IPS-NIHi7 (cell line): ENCODE results near the gene PLPPR5.
"Not testable (repeated sequence)": the region's sequence is repeated elsewhere in the genome, so short reads cannot be mapped to it uniquely, and the experiment has no call there.

Experiments used
- DNase-seq: peaks from one replicate; pipeline ENCODE4 v3.0.0; 2012; ENCODE audit warnings: mixed read lengths; ENCODE audit errors: extremely low spot score

The PLPPR5 gene, protein sequence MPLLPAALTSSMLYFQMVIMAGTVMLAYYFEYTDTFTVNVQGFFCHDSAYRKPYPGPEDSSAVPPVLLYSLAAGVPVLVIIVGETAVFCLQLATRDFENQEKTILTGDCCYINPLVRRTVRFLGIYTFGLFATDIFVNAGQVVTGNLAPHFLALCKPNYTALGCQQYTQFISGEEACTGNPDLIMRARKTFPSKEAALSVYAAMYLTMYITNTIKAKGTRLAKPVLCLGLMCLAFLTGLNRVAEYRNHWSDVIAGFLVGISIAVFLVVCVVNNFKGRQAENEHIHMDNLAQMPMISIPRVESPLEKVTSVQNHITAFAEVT

DNA sequence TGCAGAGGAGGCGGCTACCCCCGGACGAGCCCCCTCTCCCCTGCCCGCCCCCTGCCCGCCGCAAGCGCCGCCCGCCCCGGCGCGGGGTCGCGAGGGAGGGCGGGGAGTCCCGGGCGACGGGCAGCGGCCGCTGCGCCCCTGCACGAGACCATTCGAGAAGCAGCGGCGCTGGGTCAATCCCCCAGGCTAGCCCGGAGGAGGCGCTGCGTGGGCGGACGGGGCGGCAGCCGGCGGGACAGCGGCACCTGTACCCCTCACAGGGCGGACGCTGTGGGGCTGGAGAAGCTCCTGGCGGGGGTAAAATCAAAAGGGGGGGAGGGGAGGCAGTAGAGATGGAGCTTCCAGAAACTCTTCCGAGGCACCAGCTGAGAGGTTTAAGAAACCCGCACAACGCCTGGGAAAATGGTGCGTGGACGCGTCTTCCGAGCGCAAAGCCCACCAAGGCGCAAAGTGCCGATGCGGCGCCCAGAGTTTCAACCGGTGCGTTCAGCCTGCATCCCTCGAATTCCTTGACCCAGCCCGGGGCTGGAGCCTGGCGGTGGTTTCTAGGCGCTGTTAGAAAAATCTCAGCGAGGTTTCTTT, at the start of gene PLPPR5:
Gene PLPPR5, minus strand, starts transcription at position 1 of the 582 bp plus-strand sequence. CDS start 190 bp downstream, outside the sequence.
- peak; percentile 67 for DNase-seq

DNA sequence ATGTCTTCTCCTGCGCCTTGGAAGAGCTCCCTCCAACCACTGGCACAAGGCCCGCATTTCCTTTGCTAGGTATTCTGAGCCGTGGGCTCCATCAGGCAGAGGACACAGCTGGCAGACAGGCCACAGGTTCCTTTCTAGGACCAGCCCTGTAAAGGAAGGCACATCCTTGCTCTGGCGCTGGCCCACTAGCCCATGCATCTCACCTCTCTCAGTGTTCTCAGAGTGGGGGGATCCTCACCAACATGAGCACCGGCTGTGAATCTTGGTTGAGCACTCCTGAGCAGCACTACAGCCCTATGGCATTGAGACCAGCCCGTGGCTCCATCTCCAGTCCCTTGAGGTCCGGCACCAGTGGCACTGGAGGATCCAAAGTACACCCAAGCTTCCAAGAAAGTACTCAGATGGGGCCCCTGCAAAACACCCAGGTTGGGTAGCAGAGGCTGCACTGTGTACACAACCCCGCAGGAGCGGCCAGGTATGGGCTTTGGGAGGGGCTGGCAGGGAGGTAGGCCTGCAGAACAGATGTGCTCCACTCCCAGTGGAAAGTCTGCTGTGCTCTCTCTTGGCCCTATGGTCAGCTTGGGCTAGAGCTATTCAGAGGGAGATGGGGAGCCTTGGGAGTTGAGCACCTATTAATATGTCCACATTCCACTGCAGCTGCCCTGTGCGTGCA, 47.1 kb upstream of the PLPPR5 start:
- no peak for DNase-seq

- DNase-seq: no peak
Measured at GRCh38 chr1:99049745-99050144, 45.1 kb upstream of the PLPPR5 start.

DNA sequence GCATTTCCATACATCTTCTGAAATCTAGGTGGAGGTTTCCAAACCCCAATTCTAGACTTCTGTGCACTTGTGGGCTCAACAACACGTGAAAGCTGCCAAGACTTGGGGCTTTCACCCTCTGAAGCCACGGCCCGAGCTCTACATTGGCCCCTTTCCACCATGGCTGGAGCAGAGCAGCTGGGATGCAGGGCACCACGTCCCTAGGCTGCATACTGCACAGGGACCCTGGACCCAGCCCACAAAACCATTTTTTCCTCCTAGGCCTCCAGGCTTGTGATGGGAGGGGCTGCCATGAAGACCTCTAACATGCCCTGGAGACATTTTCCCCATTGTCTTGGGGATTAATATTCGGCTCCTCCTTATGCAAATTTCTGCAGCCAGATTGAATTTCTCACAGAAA, 32.1 kb upstream of the PLPPR5 start:
- DNase-seq: not testable (repeated sequence)

DNA sequence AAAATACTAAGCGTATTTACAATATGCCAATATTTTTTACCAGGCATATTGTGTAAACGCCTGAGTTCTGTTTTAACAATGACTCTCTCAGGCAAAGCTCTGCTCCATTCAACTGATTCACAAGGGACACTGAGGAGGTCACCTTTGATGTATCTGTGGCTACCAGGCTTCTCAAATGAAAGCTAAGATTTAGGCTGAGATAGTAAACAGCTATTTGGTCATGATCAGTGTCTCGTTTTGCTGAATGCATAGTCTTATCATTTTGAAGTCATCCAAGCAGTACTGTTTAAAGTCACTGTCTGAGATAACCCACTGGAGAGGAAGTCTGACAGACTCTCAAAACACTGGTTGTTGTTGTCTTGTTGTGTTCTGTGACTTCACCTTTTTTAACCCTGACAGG, 13.7 kb upstream of the PLPPR5 start:
- no peak for DNase-seq

GRCh38 chr1:99017655-99018054, 13.0 kb upstream of the PLPPR5 start:
- DNase-seq: no peak

- no peak for DNase-seq
Measured at GRCh38 chr1:99010679-99011078, 6.0 kb upstream of the PLPPR5 start.

- DNase-seq: no peak
Measured at GRCh38 chr1:99007366-99007765, 2.7 kb upstream of the PLPPR5 start.

DNA sequence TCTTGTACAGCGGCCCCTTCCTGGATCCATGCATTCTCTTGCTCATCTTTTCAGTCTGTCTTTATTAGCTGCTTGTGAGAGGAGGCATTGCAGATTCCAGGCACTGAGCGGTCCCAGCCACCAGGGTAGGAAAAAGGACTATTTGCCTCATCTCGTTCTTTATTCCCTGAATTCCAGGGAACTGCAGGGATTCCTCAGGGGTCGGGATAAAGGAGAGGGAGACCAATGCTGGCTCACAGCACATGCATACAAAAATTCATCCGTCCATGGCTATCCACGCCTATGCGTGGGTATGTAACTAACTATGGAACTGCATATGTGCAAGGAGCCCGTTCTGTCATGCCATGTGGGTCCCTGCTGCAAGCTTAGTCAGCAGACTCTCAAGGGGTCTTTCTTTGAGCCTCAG, 879 bp upstream of the PLPPR5 start:
- DNase-seq: peak; percentile 34

GRCh38 chr1:99004254-99004860, 304 bp downstream of the PLPPR5 start:
- no peak for DNase-seq

DNA sequence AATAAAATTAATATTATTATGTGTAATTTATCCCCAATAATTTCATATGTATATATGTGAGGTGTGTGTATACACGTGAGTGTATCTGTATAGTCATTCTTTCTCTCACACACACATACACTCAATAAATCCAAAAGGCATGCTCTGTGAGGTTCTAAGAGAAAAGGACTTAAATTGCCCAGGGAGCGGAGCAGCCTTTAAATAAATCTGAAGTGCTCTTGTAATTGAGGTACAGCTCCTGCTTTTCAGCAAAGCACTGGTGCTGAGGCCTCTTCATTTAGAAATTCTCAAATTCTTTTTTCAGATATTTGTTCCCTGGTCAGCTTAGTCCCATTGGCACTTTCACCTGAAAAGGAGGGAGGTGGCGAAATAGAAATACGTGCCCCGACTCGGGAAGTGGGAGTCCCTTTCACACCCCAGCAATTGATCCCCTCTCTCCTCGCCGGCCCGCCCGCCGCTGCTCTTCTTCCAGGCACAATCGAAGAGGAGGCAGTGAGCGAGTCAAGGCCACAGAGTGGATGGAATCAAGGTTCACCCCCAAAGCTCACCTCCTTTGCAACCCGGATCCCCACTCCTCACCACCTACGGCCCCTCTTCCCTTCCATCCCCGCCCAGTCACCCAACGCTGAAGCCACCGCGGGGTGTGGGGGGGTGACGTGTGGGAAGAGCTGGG, 944 bp downstream of the PLPPR5 start:
- peak; percentile 24 for DNase-seq

- no peak for DNase-seq
Measured at GRCh38 chr1:98992844-98993243, 11.8 kb downstream of the PLPPR5 start.

- DNase-seq: peak; percentile 16
Measured at GRCh38 chr1:98991127-98992012, 13.3 kb downstream of the PLPPR5 start.

- DNase-seq: no peak
Measured at GRCh38 chr1:98989556-98989907, 15.1 kb downstream of the PLPPR5 start.

DNA sequence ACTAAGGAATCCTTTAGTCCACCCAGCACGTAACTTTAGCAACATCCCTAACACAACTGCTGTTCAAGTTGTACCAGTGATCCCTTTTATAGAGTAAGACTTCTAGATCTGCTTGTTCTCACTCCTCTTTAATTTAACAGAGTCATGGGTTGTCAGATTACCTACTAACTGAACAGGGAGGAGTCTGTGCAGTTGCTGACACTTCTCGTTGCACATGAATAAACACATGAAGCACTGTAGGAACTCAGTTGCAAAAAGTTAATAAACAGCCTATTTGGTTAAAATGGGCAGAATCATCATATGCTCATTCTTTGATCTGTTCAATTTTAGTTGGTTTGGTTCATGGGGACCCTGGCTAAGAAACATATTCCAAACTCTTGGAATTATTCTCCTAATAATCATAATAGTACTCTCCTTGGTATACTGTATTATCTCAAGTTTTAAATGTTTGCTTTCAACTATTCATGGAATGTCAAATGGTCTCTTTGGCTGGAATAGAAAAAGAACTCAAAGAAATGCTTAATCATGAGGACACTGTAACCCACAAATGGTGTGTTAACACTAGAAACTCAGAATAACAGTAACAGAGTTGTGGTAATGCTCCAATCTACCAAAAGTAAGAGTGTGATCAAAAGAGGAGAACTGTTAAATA, 15.6 kb downstream of the PLPPR5 start:
- no peak for DNase-seq

DNA sequence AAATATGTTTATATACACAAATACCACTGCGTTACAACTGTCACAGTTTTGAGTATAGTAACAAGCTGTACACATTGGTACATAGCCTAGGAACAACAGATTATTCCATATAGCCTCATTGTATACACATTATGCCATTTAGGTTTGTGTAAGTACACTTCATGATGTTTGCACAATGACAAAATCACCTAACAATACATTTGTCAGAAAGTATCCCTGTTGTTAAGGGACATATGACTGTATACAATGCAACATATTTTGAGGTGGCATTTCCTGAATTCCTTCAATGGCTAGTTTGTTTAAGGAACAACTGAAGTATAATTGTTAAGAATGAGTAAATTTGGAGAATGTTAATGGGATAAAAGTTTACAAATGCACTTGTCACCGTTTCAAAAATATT, 19.0 kb downstream of the PLPPR5 start:
- DNase-seq: no peak

- DNase-seq: no peak
Measured at GRCh38 chr1:98981917-98982513, 22.6 kb downstream of the PLPPR5 start.

DNA sequence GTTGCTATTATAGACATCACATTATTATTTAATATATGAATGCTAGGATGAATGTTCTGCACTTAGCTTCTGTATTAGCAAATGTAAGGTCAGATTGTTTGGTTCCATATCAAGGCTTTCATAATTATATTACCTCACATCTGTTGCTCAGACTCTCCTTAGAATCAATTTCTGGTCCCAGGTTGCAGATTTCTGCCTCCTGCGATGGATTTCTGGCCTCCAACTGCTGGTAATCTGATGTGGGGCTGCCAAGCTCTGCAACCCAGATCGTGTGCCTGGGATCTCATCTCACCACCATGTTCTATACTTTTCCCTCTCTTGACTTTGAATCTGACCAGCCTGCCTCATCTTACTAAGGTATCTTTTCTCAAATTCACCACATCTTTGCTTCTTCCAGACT, 25.2 kb downstream of the PLPPR5 start:
- DNase-seq: no peak

DNA sequence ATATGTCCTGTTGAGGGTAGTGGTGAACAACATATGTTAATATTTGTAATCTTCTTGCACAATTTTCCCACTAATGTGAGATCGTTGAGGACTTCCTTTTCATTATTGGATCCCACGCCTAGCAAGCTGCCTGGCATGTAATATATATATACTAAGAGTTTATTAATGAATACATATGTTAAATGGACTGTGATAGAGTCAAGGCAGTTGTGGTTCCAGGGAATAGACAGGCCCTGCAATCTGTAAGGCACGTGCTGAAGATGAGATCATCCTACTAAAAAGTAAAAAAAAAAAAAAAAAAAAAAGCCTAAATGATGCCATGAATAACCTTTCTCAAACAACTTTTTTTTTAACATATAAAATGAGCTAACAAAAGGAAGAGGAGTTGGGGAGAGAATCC, 28.9 kb downstream of the PLPPR5 start:
- no peak for DNase-seq

GRCh38 chr1:98975113-98975512, 29.5 kb downstream of the PLPPR5 start:
- no peak for DNase-seq
